Measurements from ENCODE around the gene AIFM2. TPM values are rescaled to one million over a fixed set of nuclear protein-coding genes. Genes with fewer than 3 reads are reported as not detected.

AIFM2 gene
- total and polyA plus RNA-seq, 2 of the 13 experiments (the other 11 are each of a cell fraction or from before 2014, with no cell fraction given), result 20.3 to 29.5 TPM

DNA sequence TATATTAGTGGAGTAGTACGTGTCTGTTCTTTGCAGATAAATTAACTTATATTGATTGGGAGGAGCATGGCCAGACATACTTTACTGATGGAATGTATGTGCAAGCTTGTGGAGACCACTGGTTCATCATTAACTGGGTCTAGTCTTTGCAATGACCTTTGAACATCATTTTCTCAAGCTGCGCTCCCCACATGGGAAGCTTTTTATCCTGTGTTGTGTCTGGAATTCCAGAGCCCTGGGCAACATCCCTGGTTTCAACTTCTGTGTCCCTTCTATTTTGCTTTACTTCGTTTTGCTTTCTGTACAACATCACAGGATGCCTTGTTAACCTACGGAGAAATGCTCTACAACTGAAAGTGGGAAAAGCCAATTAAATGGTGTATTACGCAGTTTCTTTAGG, 41.7 kb downstream of the AIFM2 start (continued):
- TF ChIP-seq, protein P1, sequence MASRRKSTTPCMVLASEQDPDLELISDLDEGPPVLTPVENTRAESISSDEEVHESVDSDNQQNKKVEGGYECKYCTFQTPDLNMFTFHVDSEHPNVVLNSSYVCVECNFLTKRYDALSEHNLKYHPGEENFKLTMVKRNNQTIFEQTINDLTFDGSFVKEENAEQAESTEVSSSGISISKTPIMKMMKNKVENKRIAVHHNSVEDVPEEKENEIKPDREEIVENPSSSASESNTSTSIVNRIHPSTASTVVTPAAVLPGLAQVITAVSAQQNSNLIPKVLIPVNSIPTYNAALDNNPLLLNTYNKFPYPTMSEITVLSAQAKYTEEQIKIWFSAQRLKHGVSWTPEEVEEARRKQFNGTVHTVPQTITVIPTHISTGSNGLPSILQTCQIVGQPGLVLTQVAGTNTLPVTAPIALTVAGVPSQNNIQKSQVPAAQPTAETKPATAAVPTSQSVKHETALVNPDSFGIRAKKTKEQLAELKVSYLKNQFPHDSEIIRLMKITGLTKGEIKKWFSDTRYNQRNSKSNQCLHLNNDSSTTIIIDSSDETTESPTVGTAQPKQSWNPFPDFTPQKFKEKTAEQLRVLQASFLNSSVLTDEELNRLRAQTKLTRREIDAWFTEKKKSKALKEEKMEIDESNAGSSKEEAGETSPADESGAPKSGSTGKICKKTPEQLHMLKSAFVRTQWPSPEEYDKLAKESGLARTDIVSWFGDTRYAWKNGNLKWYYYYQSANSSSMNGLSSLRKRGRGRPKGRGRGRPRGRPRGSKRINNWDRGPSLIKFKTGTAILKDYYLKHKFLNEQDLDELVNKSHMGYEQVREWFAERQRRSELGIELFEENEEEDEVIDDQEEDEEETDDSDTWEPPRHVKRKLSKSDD (CRISPR knock-in tag; IDR thresholded peaks at IDR 0.05; ENCODE audit: low read depth), result no peak
- no peak for TF ChIP-seq NCOA5 (CRISPR knock-in tag; IDR thresholded peaks at IDR 0.05)
- TF ChIP-seq TCF7L2 (IDR thresholded peaks at IDR 0.05; ENCODE audit: low read depth, low read length), result no peak
- TF ChIP-seq, protein P2, sequence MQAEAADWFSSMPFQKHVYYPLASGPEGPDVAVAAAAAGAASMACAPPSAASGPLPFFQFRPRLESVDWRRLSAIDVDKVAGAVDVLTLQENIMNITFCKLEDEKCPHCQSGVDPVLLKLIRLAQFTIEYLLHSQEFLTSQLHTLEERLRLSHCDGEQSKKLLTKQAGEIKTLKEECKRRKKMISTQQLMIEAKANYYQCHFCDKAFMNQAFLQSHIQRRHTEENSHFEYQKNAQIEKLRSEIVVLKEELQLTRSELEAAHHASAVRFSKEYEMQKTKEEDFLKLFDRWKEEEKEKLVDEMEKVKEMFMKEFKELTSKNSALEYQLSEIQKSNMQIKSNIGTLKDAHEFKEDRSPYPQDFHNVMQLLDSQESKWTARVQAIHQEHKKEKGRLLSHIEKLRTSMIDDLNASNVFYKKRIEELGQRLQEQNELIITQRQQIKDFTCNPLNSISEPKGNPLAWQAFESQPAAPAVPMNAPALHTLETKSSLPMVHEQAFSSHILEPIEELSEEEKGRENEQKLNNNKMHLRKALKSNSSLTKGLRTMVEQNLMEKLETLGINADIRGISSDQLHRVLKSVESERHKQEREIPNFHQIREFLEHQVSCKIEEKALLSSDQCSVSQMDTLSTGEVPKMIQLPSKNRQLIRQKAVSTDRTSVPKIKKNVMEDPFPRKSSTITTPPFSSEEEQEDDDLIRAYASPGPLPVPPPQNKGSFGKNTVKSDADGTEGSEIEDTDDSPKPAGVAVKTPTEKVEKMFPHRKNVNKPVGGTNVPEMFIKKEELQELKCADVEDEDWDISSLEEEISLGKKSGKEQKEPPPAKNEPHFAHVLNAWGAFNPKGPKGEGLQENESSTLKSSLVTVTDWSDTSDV (CRISPR knock-in tag; IDR thresholded peaks at IDR 0.05), result no peak
- TF ChIP-seq, protein P3, sequence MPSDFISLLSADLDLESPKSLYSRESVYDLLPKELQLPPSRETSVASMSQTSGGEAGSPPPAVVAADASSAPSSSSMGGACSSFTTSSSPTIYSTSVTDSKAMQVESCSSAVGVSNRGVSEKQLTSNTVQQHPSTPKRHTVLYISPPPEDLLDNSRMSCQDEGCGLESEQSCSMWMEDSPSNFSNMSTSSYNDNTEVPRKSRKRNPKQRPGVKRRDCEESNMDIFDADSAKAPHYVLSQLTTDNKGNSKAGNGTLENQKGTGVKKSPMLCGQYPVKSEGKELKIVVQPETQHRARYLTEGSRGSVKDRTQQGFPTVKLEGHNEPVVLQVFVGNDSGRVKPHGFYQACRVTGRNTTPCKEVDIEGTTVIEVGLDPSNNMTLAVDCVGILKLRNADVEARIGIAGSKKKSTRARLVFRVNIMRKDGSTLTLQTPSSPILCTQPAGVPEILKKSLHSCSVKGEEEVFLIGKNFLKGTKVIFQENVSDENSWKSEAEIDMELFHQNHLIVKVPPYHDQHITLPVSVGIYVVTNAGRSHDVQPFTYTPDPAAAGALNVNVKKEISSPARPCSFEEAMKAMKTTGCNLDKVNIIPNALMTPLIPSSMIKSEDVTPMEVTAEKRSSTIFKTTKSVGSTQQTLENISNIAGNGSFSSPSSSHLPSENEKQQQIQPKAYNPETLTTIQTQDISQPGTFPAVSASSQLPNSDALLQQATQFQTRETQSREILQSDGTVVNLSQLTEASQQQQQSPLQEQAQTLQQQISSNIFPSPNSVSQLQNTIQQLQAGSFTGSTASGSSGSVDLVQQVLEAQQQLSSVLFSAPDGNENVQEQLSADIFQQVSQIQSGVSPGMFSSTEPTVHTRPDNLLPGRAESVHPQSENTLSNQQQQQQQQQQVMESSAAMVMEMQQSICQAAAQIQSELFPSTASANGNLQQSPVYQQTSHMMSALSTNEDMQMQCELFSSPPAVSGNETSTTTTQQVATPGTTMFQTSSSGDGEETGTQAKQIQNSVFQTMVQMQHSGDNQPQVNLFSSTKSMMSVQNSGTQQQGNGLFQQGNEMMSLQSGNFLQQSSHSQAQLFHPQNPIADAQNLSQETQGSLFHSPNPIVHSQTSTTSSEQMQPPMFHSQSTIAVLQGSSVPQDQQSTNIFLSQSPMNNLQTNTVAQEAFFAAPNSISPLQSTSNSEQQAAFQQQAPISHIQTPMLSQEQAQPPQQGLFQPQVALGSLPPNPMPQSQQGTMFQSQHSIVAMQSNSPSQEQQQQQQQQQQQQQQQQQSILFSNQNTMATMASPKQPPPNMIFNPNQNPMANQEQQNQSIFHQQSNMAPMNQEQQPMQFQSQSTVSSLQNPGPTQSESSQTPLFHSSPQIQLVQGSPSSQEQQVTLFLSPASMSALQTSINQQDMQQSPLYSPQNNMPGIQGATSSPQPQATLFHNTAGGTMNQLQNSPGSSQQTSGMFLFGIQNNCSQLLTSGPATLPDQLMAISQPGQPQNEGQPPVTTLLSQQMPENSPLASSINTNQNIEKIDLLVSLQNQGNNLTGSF (CRISPR knock-in tag; IDR thresholded peaks at IDR 0.05), result no peak
- TF ChIP-seq ZNF431 (CRISPR knock-in tag; IDR thresholded peaks at IDR 0.05; ENCODE audit: borderline replicate concordance, low read depth), result no peak
- TF ChIP-seq ZNF335 (CRISPR knock-in tag; IDR thresholded peaks at IDR 0.05), result no peak
- TF ChIP-seq ZNF709 (CRISPR knock-in tag; IDR thresholded peaks at IDR 0.05), result 0 out of 2 replicates have a peak, but pooled peaks have one; percentile 9
- TF ChIP-seq, protein P4, sequence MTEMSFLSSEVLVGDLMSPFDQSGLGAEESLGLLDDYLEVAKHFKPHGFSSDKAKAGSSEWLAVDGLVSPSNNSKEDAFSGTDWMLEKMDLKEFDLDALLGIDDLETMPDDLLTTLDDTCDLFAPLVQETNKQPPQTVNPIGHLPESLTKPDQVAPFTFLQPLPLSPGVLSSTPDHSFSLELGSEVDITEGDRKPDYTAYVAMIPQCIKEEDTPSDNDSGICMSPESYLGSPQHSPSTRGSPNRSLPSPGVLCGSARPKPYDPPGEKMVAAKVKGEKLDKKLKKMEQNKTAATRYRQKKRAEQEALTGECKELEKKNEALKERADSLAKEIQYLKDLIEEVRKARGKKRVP (CRISPR knock-in tag; IDR thresholded peaks at IDR 0.05), result peak in 1 of 2 experiments; percentile 58; a peak in 1 of 4 replicates
- TF ChIP-seq ZNF251 (CRISPR knock-in tag; IDR thresholded peaks at IDR 0.05), result no peak
- TF ChIP-seq ZNF230 (CRISPR knock-in tag; IDR thresholded peaks at IDR 0.05), result no peak
- no peak for TF ChIP-seq PHF20 (CRISPR knock-in tag; IDR thresholded peaks at IDR 0.05)
- peak; percentile 25; the same call in 1 of the 2 replicates for TF ChIP-seq FOXO1 (CRISPR knock-in tag; IDR thresholded peaks at IDR 0.05)
- TF ChIP-seq ZNF782 (CRISPR knock-in tag; IDR thresholded peaks at IDR 0.05; ENCODE audit: borderline replicate concordance), result no peak
- TF ChIP-seq TEAD2 (CRISPR knock-in tag; IDR thresholded peaks at IDR 0.05), result no peak
- TF ChIP-seq NR3C1 (CRISPR knock-in tag; IDR thresholded peaks at IDR 0.05), result no peak

All from HepG2 (cell line).